Measurements from ENCODE around the gene NOL4L. TPM values are rescaled to one million over a fixed set of nuclear protein-coding genes. Genes with fewer than 3 reads are reported as not detected.
A peak's percentile ranks its signal among the peaks of the same experiment; 100 is the strongest.

The NOL4L gene
- total RNA-seq, 1 donor from 2014 or later: 11.9 TPM

DNA sequence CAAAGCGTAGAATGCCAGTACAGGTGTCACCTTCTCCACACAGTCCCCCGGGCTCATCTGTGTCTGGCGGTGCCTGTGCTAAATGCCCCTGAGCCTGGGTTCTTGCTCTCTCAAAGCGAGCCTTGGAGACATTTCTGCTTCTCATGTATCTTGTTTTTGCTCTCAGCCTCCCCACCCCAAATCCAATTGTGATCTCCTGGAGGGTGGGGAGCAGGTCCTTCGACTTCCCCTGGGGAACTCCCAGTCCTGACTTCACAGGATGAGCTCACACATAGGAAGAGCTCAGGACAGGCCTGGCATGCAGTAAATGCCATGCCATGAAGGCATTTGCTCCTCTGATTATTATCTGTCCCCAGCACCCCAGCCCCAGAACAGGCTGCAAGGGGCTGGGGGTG lies 58.1 kb downstream of the NOL4L start:
- Histone ChIP-seq H3K27ac (no peak overlapping the region), H3K4me1 (peaks cover 40% of the 10 kb centered on the region), H3K27me3 (no peaks in the 10 kb centered on the region), H3K4me2 (peak overlapping the region; percentile 39), H3K9me3 (ENCODE audit: low read depth) (no peaks in the 10 kb centered on the region), H2AFZ (replicated peaks) (no peak overlapping the region), H3F3A (ENCODE audit: low read depth) (peaks cover 6% of the 10 kb centered on the region), H3K9ac (no peak overlapping the region), H3K79me2 (ENCODE audit: low read depth) (no peaks in the 10 kb centered on the region), H3K4me3 (no peak overlapping the region), H3K36me3 (no peaks in the 10 kb centered on the region), H4K20me1 (ENCODE audit: low read depth) (peaks cover 3% of the 10 kb centered on the region)
- Mint-ChIP-seq H3K27ac (peak overlapping the region; percentile 94), H3K4me3 (peak overlapping the region; percentile 58), H3K36me3 (peaks cover 1% of the 10 kb centered on the region), H3K27me3 (ENCODE audit: insufficient read depth, low read depth) (peaks cover 15% of the 10 kb centered on the region), H3K4me1 (peaks cover 58% of the 10 kb centered on the region), H3K9me3 (no peaks in the 10 kb centered on the region)
- TF ChIP-seq EZH2 (IDR thresholded peaks at IDR 0.05): no peak
- no peak for TF ChIP-seq EZH2phosphoT487 (IDR thresholded peaks at IDR 0.05)
- TF ChIP-seq, protein P1, sequence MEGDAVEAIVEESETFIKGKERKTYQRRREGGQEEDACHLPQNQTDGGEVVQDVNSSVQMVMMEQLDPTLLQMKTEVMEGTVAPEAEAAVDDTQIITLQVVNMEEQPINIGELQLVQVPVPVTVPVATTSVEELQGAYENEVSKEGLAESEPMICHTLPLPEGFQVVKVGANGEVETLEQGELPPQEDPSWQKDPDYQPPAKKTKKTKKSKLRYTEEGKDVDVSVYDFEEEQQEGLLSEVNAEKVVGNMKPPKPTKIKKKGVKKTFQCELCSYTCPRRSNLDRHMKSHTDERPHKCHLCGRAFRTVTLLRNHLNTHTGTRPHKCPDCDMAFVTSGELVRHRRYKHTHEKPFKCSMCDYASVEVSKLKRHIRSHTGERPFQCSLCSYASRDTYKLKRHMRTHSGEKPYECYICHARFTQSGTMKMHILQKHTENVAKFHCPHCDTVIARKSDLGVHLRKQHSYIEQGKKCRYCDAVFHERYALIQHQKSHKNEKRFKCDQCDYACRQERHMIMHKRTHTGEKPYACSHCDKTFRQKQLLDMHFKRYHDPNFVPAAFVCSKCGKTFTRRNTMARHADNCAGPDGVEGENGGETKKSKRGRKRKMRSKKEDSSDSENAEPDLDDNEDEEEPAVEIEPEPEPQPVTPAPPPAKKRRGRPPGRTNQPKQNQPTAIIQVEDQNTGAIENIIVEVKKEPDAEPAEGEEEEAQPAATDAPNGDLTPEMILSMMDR (IDR thresholded peaks at IDR 0.05): no peak
- DNase-seq (ENCODE audit: low spot score): no peak

DNA sequence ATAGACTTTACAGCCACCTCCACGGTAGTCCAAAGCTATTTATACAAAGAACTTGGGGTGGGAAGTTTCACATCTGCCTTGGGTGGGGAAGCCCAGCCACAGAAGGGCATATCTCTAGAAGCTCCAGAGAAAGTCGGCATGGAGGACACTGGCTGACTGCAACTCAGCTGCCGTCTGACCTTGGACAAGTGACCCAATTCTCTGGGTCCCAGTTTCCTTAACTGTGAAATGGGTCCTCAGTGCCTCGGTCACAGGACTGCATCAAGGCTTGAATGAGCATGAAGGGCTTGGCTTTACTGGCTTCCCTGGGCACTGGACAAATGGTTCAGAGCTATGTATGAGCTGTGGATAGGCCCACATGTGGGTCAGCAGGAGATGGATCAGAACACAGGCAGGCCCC lies 58.6 kb downstream of the NOL4L start:
- TF ChIP-seq EZH2phosphoT487 (IDR thresholded peaks at IDR 0.05) (no peak), EZH2 (IDR thresholded peaks at IDR 0.05) (no peak)
- TF ChIP-seq, protein P1 (IDR thresholded peaks at IDR 0.05): no peak
- Mint-ChIP-seq H3K27me3 (ENCODE audit: insufficient read depth, low read depth) (peaks cover 15% of the 10 kb centered on the region), H3K4me3 (no peak overlapping the region)

DNA sequence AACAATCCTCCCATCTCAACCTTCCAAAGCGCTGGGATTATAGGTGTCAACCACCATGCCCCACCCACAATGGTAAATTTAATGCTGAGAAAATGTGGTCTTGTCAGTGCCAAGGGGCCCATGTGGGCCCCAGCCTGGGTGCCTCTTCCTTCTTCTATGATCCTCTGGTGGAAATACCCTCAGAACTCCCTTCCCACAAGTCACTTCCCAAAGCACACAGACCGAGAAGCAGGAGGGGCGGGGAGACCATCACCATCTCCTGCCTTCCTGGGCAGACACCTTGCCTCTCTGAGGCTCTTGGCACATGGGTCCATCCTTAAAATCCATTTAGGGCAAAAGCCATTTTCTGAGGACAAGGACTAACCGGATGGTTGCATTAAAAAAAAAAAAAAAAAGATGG lies 59.0 kb downstream of the NOL4L start:
- Mint-ChIP-seq H3K27ac (peak overlapping the region; percentile 86), H3K36me3 (no peaks in the 10 kb centered on the region), H3K27me3 (ENCODE audit: insufficient read depth, low read depth) (peaks cover 17% of the 10 kb centered on the region), H3K9me3 (no peaks in the 10 kb centered on the region), H3K4me3 (no peak overlapping the region), H3K4me1 (peaks cover 62% of the 10 kb centered on the region)
- no peaks in the 10 kb centered on the region for H3K9me3 ChIP-seq (ENCODE audit: low read depth)
- DNase-seq (ENCODE audit: low spot score): no peak
- no peak overlapping the region for H3K4me2 ChIP-seq
- H3K36me3 ChIP-seq: no peaks in the 10 kb centered on the region
- H3K4me1 ChIP-seq: peaks cover 43% of the 10 kb centered on the region
- H4K20me1 ChIP-seq (ENCODE audit: low read depth): peaks cover 5% of the 10 kb centered on the region
- no peaks in the 10 kb centered on the region for H3K27me3 ChIP-seq
- H2AFZ ChIP-seq (replicated peaks): no peak overlapping the region
- no peak overlapping the region for H3K4me3 ChIP-seq
- no peak overlapping the region for H3K9ac ChIP-seq
- H3K79me2 ChIP-seq (ENCODE audit: low read depth): no peaks in the 10 kb centered on the region
- TF ChIP-seq EZH2phosphoT487 (IDR thresholded peaks at IDR 0.05) (no peak), EZH2 (IDR thresholded peaks at IDR 0.05) (no peak)
- TF ChIP-seq, protein P1 (IDR thresholded peaks at IDR 0.05): no peak
- peaks cover 6% of the 10 kb centered on the region for H3F3A ChIP-seq (ENCODE audit: low read depth)
- no peak overlapping the region for H3K27ac ChIP-seq

More for the DNA sequence above, 58.6 kb downstream of the NOL4L start:
- Histone ChIP-seq H3K4me1 (peaks cover 43% of the 10 kb centered on the region), H3K27me3 (no peaks in the 10 kb centered on the region), H3K9me3 (ENCODE audit: low read depth) (no peaks in the 10 kb centered on the region), H3K79me2 (ENCODE audit: low read depth) (no peaks in the 10 kb centered on the region), H3F3A (ENCODE audit: low read depth) (peaks cover 6% of the 10 kb centered on the region), H3K27ac (no peak overlapping the region), H3K4me3 (no peak overlapping the region), H2AFZ (replicated peaks) (no peak overlapping the region), H3K36me3 (no peaks in the 10 kb centered on the region), H4K20me1 (ENCODE audit: low read depth) (peaks cover 5% of the 10 kb centered on the region), H3K4me2 (no peak overlapping the region), H3K9ac (no peak overlapping the region)
- no peak for DNase-seq (ENCODE audit: low spot score)
- H3K9me3 Mint-ChIP-seq: no peaks in the 10 kb centered on the region
- H3K27ac Mint-ChIP-seq: no peak overlapping the region
- no peaks in the 10 kb centered on the region for H3K36me3 Mint-ChIP-seq
- H3K4me1 Mint-ChIP-seq: peaks cover 62% of the 10 kb centered on the region

All from neural progenitor cell (in vitro differentiated cells).